GM12878 (cell line): ENCODE results near the gene TMSB4X. TPM values are rescaled to one million over a fixed set of nuclear protein-coding genes. Genes with fewer than 3 reads are reported as not detected.

Source experiments
- ZNF207 ChIP-seq: fragments of 450-650 bp; IDR thresholded peaks from 2 replicates; pipeline ENCODE4 v1.6.1; 2014; ENCODE audit warnings: antibody characterized with exemption, mild to moderate bottlenecking, borderline replicate concordance
- ZNF217 ChIP-seq: fragments of 450-650 bp; IDR thresholded peaks from 2 replicates; pipeline ENCODE4 v1.6.1; 2017; ENCODE audit warnings: antibody characterized with exemption, mild to moderate bottlenecking
- polyA plus RNA-seq, 11 experiments: library from polyadenylated mRNA; depleted of rRNA in 4 of 11; unstranded in 6 of 11; stranded (reverse) in 5 of 11; fragments of >200 nt; fragmentation: Nextera tagmentation in 4 of 11; fragmentation: Illumina TruSeq in 1 of 11; extraction: Ambion mirVana in 4 of 11; extraction: Trizol in 1 of 11; gene quantifications; 1 replicate in 1 of 11; 2 replicates in 10 of 11; pipeline versions ENCODE4 v1.2.1 to v1.2.3, GENCODE V29; 2011 to 2016; ENCODE audit warnings: inconsistent platforms in 2 of 11, missing spikeins in 2 of 11, low read depth in 1 of 11
- total RNA-seq, 4 experiments: library from RNA; depleted of rRNA in 3 of 4; stranded (reverse); fragments of >200 nt in 3 of 4; fragmentation: Illumina TruSeq in 1 of 4; extraction: Trizol in 1 of 4; gene quantifications; 2 replicates each; pipeline versions ENCODE4 v1.2.1 to v1.2.3, GENCODE V29; 2013 to 2021
- TF ChIP-seq, protein P1 (sequence below): fragments of 450-650 bp; IDR thresholded peaks from 2 replicates; pipeline ENCODE4 v1.6.1; 2017; ENCODE audit warnings: mild to moderate bottlenecking, low read depth, inconsistent platforms; ENCODE audit not compliant: poor library complexity, severe bottlenecking
- TF ChIP-seq, protein P2 (sequence below): fragments of 450-650 bp; IDR thresholded peaks from 2 replicates; pipeline ENCODE4 v1.6.1; 2017; ENCODE audit warnings: mild to moderate bottlenecking, moderate library complexity

TMSB4X gene
- total and polyA plus RNA-seq, 10 of the 15 experiments (the other 5 are each of a cell fraction or from before 2014, with no cell fraction given) = 13,924 to 37,234 (median 23,705) TPM

- TF ChIP-seq, protein P1, sequence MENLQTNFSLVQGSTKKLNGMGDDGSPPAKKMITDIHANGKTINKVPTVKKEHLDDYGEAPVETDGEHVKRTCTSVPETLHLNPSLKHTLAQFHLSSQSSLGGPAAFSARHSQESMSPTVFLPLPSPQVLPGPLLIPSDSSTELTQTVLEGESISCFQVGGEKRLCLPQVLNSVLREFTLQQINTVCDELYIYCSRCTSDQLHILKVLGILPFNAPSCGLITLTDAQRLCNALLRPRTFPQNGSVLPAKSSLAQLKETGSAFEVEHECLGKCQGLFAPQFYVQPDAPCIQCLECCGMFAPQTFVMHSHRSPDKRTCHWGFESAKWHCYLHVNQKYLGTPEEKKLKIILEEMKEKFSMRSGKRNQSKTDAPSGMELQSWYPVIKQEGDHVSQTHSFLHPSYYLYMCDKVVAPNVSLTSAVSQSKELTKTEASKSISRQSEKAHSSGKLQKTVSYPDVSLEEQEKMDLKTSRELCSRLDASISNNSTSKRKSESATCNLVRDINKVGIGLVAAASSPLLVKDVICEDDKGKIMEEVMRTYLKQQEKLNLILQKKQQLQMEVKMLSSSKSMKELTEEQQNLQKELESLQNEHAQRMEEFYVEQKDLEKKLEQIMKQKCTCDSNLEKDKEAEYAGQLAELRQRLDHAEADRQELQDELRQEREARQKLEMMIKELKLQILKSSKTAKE = no peak
- TF ChIP-seq ZNF207 (no peak), ZNF217 (no peak)
- TF ChIP-seq, protein P2, sequence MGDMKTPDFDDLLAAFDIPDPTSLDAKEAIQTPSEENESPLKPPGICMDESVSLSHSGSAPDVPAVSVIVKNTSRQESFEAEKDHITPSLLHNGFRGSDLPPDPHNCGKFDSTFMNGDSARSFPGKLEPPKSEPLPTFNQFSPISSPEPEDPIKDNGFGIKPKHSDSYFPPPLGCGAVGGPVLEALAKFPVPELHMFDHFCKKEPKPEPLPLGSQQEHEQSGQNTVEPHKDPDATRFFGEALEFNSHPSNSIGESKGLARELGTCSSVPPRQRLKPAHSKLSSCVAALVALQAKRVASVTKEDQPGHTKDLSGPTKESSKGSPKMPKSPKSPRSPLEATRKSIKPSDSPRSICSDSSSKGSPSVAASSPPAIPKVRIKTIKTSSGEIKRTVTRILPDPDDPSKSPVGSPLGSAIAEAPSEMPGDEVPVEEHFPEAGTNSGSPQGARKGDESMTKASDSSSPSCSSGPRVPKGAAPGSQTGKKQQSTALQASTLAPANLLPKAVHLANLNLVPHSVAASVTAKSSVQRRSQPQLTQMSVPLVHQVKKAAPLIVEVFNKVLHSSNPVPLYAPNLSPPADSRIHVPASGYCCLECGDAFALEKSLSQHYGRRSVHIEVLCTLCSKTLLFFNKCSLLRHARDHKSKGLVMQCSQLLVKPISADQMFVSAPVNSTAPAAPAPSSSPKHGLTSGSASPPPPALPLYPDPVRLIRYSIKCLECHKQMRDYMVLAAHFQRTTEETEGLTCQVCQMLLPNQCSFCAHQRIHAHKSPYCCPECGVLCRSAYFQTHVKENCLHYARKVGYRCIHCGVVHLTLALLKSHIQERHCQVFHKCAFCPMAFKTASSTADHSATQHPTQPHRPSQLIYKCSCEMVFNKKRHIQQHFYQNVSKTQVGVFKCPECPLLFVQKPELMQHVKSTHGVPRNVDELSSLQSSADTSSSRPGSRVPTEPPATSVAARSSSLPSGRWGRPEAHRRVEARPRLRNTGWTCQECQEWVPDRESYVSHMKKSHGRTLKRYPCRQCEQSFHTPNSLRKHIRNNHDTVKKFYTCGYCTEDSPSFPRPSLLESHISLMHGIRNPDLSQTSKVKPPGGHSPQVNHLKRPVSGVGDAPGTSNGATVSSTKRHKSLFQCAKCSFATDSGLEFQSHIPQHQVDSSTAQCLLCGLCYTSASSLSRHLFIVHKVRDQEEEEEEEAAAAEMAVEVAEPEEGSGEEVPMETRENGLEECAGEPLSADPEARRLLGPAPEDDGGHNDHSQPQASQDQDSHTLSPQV = no peak
Observed at GRCh38 chrX:12987900-12988594, 13.1 kb downstream of the TMSB4X start (continued).
